Measurements from ENCODE around the gene HPS1.
A peak's percentile ranks its signal among the peaks of the same experiment; 100 is the strongest.

HPS1 gene

GRCh38 chr10:98446661-98447221 lies at the start of gene HPS1:
Gene HPS1 (minus strand): TSS chr10:98446935. CDS start chr10:98443240, 3,695 bp downstream.
- DNase-seq (ENCODE audit: low read depth in 2 of 2): peak; percentile 59 to 70

- DNase-seq (ENCODE audit: low read depth in 2 of 2): no peak
Measured at GRCh38 chr10:98492763-98493162, 46.0 kb upstream of the HPS1 start.

- no peak for DNase-seq (ENCODE audit: low read depth in 2 of 2)
Measured at GRCh38 chr10:98489561-98490481, 43.1 kb upstream of the HPS1 start.

- DNase-seq (ENCODE audit: low read depth in 2 of 2): no peak
Measured at GRCh38 chr10:98488669-98489430, 42.1 kb upstream of the HPS1 start.

GRCh38 chr10:98487649-98488048 lies 40.9 kb upstream of the HPS1 start:
- no peak for DNase-seq (ENCODE audit: low read depth in 2 of 2)

GRCh38 chr10:98486421-98486820 lies 39.7 kb upstream of the HPS1 start:
- DNase-seq (ENCODE audit: low read depth in 2 of 2): no peak

GRCh38 chr10:98485959-98486358 lies 39.2 kb upstream of the HPS1 start:
- DNase-seq (ENCODE audit: low read depth in 2 of 2): no peak

GRCh38 chr10:98483658-98484057 lies 36.9 kb upstream of the HPS1 start:
- no peak for DNase-seq (ENCODE audit: low read depth in 2 of 2)

GRCh38 chr10:98482096-98482495 lies 35.4 kb upstream of the HPS1 start:
- DNase-seq (ENCODE audit: low read depth in 2 of 2): no peak

- DNase-seq (ENCODE audit: low read depth in 2 of 2): no peak
Measured at GRCh38 chr10:98481404-98481945, 34.7 kb upstream of the HPS1 start.

- DNase-seq (ENCODE audit: low read depth in 2 of 2): no peak
Measured at GRCh38 chr10:98478430-98479222, 31.9 kb upstream of the HPS1 start.

- no peak for DNase-seq (ENCODE audit: low read depth in 2 of 2)
Measured at GRCh38 chr10:98477861-98478260, 31.1 kb upstream of the HPS1 start.

GRCh38 chr10:98474628-98475027 lies 27.9 kb upstream of the HPS1 start:
- no peak for DNase-seq (ENCODE audit: low read depth in 2 of 2)

- DNase-seq (ENCODE audit: low read depth in 2 of 2): no peak
Measured at GRCh38 chr10:98472196-98472595, 25.5 kb upstream of the HPS1 start.

GRCh38 chr10:98470850-98471249 lies 24.1 kb upstream of the HPS1 start:
- DNase-seq (ENCODE audit: low read depth in 2 of 2): no peak

GRCh38 chr10:98469001-98469931 lies 22.5 kb upstream of the HPS1 start:
- DNase-seq (ENCODE audit: low read depth in 2 of 2): no peak

- DNase-seq (ENCODE audit: low read depth in 2 of 2): peak in 1 of 2 donors; percentile 35
Measured at GRCh38 chr10:98467506-98468318, 21.0 kb upstream of the HPS1 start.

- DNase-seq (ENCODE audit: low read depth in 2 of 2): no peak
Measured at GRCh38 chr10:98466861-98467505, 20.2 kb upstream of the HPS1 start.

GRCh38 chr10:98465866-98466265 lies 19.1 kb upstream of the HPS1 start:
- no peak for DNase-seq (ENCODE audit: low read depth in 2 of 2)

All from activated CD8-positive, alpha-beta memory T cell treated with anti-CD3 and anti-CD28 coated beads for 4 hours (primary cell).